ENCODE results near the gene KMT2B. TPM values are rescaled to one million over a fixed set of nuclear protein-coding genes. Genes with fewer than 3 reads are reported as not detected.
"Not testable (repeated sequence)": the region's sequence is repeated elsewhere in the genome, so short reads cannot be mapped to it uniquely, and the experiment has no call there.

Gene KMT2B
- polyA plus RNA-seq (ENCODE audit: insufficient read length in 3 of 3) = 10 to 100 TPM; 31.2 to 39.1 (median 37.6) TPM
- long read RNA-seq, donor 1, partial matches to known transcripts = 0 of 1 reads
- long read RNA-seq, donor 1, other reads (novel, unspliced or antisense) = 0 of 1 reads
- long read RNA-seq, donor 2, partial matches to known transcripts = 27 of 27 reads
- long read RNA-seq, donor 2, other reads (novel, unspliced or antisense) = 0 of 27 reads
- long read RNA-seq, donor 3, partial matches to known transcripts = 5 of 7 reads
- long read RNA-seq, donor 3, other reads (novel, unspliced or antisense) = 0 of 7 reads
- long read RNA-seq, donor 4, partial matches to known transcripts = 82 of 93 reads
- long read RNA-seq, donor 4, other reads (novel, unspliced or antisense) = 9 of 93 reads
- long read RNA-seq, donor 5, partial matches to known transcripts = 26 of 26 reads
- long read RNA-seq, donor 5, other reads (novel, unspliced or antisense) = 0 of 26 reads
- long read RNA-seq, donor 6, partial matches to known transcripts = 17 of 20 reads
- long read RNA-seq, donor 6, other reads (novel, unspliced or antisense) = 0 of 20 reads
- long read RNA-seq, donor 7 = 0 reads
- long read RNA-seq, donor 8, partial matches to known transcripts = 164 of 197 reads
- long read RNA-seq, donor 8, other reads (novel, unspliced or antisense) = 31 of 197 reads
- long read RNA-seq, donor 9, partial matches to known transcripts = 6 of 7 reads
- long read RNA-seq, donor 9, other reads (novel, unspliced or antisense) = 0 of 7 reads
- long read RNA-seq, donor 10, partial matches to known transcripts = 0 of 2 reads
- long read RNA-seq, donor 10, other reads (novel, unspliced or antisense) = 0 of 2 reads
- long read RNA-seq, donor 11, partial matches to known transcripts = 0 of 1 reads
- long read RNA-seq, donor 11, other reads (novel, unspliced or antisense) = 0 of 1 reads
- long read RNA-seq, donor 12, partial matches to known transcripts = 46 of 56 reads
- long read RNA-seq, donor 12, other reads (novel, unspliced or antisense) = 9 of 56 reads
- long read RNA-seq, donor 13, partial matches to known transcripts = 5 of 8 reads
- long read RNA-seq, donor 13, other reads (novel, unspliced or antisense) = 0 of 8 reads
- long read RNA-seq, donor 14 = 0 reads
- long read RNA-seq, donor 15, partial matches to known transcripts = 0 of 1 reads
- long read RNA-seq, donor 15, other reads (novel, unspliced or antisense) = 0 of 1 reads
- long read RNA-seq, donor 16, partial matches to known transcripts = 42 of 48 reads
- long read RNA-seq, donor 16, other reads (novel, unspliced or antisense) = 0 of 48 reads

- peak in 4 of 11 donors; percentile 83 to 93 (median 90) for DNase-seq (ENCODE audit: extremely low read depth in 1 of 11, low read depth in 9 of 11, low spot score in 4 of 11)
These were observed at the start of gene KMT2B for GRCh38 chr19:35717665-35718344. KMT2B (plus strand) TSS chr19:35718003; CDS start chr19:35718019, 16 bp downstream.

- DNase-seq (ENCODE audit: extremely low read depth in 1 of 11, low read depth in 9 of 11, low spot score in 4 of 11) = no peak
These were observed 48.2 kb upstream of the KMT2B start for GRCh38 chr19:35669566-35669965.

GRCh38 chr19:35669974-35670373 lies 47.8 kb upstream of the KMT2B start:
- no peak for DNase-seq (ENCODE audit: extremely low read depth in 1 of 11, low read depth in 9 of 11, low spot score in 4 of 11)

GRCh38 chr19:35670686-35671085 lies 47.1 kb upstream of the KMT2B start:
- DNase-seq (ENCODE audit: extremely low read depth in 1 of 11, low read depth in 9 of 11, low spot score in 4 of 11) = no peak

- no peak for DNase-seq (ENCODE audit: extremely low read depth in 1 of 11, low read depth in 9 of 11, low spot score in 4 of 11)
These were observed 46.0 kb upstream of the KMT2B start for GRCh38 chr19:35671818-35672217.

- DNase-seq (ENCODE audit: extremely low read depth in 1 of 11, low read depth in 9 of 11, low spot score in 4 of 11) = no peak
These were observed 44.5 kb upstream of the KMT2B start for GRCh38 chr19:35673121-35673804.

- DNase-seq (ENCODE audit: extremely low read depth in 1 of 11, low read depth in 9 of 11, low spot score in 4 of 11) = no peak
These were observed 42.1 kb upstream of the KMT2B start for GRCh38 chr19:35675589-35676140.

GRCh38 chr19:35689836-35690235 lies 28.0 kb upstream of the KMT2B start:
- DNase-seq (ENCODE audit: extremely low read depth in 1 of 11, low read depth in 9 of 11, low spot score in 4 of 11) = peak in 1 of 11 donors; percentile 7

GRCh38 chr19:35691106-35691505 lies 26.7 kb upstream of the KMT2B start:
- not testable (repeated sequence) for DNase-seq (ENCODE audit: extremely low read depth in 1 of 11, low read depth in 9 of 11, low spot score in 4 of 11)

GRCh38 chr19:35692010-35692409 lies 25.8 kb upstream of the KMT2B start:
- DNase-seq (ENCODE audit: extremely low read depth in 1 of 11, low read depth in 9 of 11, low spot score in 4 of 11) = no peak

GRCh38 chr19:35693422-35693821 lies 24.4 kb upstream of the KMT2B start:
- no peak for DNase-seq (ENCODE audit: extremely low read depth in 1 of 11, low read depth in 9 of 11, low spot score in 4 of 11)

- DNase-seq (ENCODE audit: extremely low read depth in 1 of 11, low read depth in 9 of 11, low spot score in 4 of 11) = peak; percentile 66 to 87 (median 74)
These were observed 23.8 kb upstream of the KMT2B start for GRCh38 chr19:35693835-35694599.

- no peak for DNase-seq (ENCODE audit: extremely low read depth in 1 of 11, low read depth in 9 of 11, low spot score in 4 of 11)
These were observed 21.8 kb upstream of the KMT2B start for GRCh38 chr19:35695895-35696422.

GRCh38 chr19:35696835-35697234 lies 21.0 kb upstream of the KMT2B start:
- DNase-seq (ENCODE audit: extremely low read depth in 1 of 11, low read depth in 9 of 11, low spot score in 4 of 11) = no peak

- peak; percentile 84 to 96 (median 93) for DNase-seq (ENCODE audit: extremely low read depth in 1 of 11, low read depth in 9 of 11, low spot score in 4 of 11)
These were observed 15.4 kb upstream of the KMT2B start for GRCh38 chr19:35702223-35703012.

- DNase-seq (ENCODE audit: extremely low read depth in 1 of 11, low read depth in 9 of 11, low spot score in 4 of 11) = no peak
These were observed 14.5 kb upstream of the KMT2B start for GRCh38 chr19:35703343-35703742.
